Type B pancreatic cell (in vitro differentiated cells): ENCODE results near the gene GALNT10. TPM values are rescaled to one million over a fixed set of nuclear protein-coding genes. Genes with fewer than 3 reads are reported as not detected.

ENCODE experiments used
- DNase-seq: peaks from one replicate; pipeline ENCODE4 v3.0.0; 2021; ENCODE audit warnings: mixed read lengths; ENCODE audit not compliant: unreplicated experiment; ENCODE audit errors: extremely low spot score
- H3K27ac Mint-ChIP-seq: 2 replicates; pipeline ENCODE4 v1.8.0; 2021; ENCODE audit warnings: mild to moderate bottlenecking, mixed read lengths
- H3K27me3 Mint-ChIP-seq: 2 replicates; pipeline ENCODE4 v1.8.0; 2021; ENCODE audit warnings: mixed read lengths
- H3K36me3 Mint-ChIP-seq: 2 replicates; pipeline ENCODE4 v1.8.0; 2021; ENCODE audit warnings: mixed read lengths
- H3K4me1 Mint-ChIP-seq: one replicate; pipeline ENCODE4 v1.8.0; 2021; ENCODE audit warnings: mixed read lengths; ENCODE audit not compliant: unreplicated experiment
- H3K4me3 Mint-ChIP-seq: 2 replicates; pipeline ENCODE4 v1.8.0; 2021; ENCODE audit warnings: mild to moderate bottlenecking, mixed read lengths
- H3K9me3 Mint-ChIP-seq: 2 replicates; pipeline ENCODE4 v1.8.0; 2021; ENCODE audit warnings: mixed read lengths
- CTCF ChIP-seq: fragments of 200-600 bp; sonication (generic); conservative IDR thresholded peaks from 2 replicates; pipeline ENCODE4 v1.5.0; 2021; ENCODE audit warnings: antibody characterized with exemption, mild to moderate bottlenecking
- total RNA-seq: library from RNA; stranded (reverse); gene quantifications from 2 replicates; pipeline ENCODE4 v1.2.1, GENCODE V29; 2021; ENCODE audit warnings: low replicate concordance

The GALNT10 gene
- total RNA-seq, 1 donor from 2014 or later: 23.0 TPM

GRCh38 chr5:154276973-154277331, 86.4 kb downstream of the GALNT10 start:
- H3K27ac Mint-ChIP-seq: no peak overlapping the region
- no peak for DNase-seq

GRCh38 chr5:154277499-154277898, 87.0 kb downstream of the GALNT10 start:
- Mint-ChIP-seq H3K36me3 (no peaks in the 10 kb centered on the region), H3K4me1 (peaks cover 28% of the 10 kb centered on the region), H3K27me3 (no peaks in the 10 kb centered on the region), H3K27ac (no peak overlapping the region), H3K9me3 (no peaks in the 10 kb centered on the region), H3K4me3 (no peak overlapping the region)
- TF ChIP-seq CTCF: no peak
- DNase-seq: no peak

More at GRCh38 chr5:154276973-154277331, 86.4 kb downstream of the GALNT10 start:
- Mint-ChIP-seq H3K9me3 (no peaks in the 10 kb centered on the region), H3K27me3 (no peaks in the 10 kb centered on the region), H3K4me1 (peaks cover 33% of the 10 kb centered on the region), H3K36me3 (no peaks in the 10 kb centered on the region), H3K4me3 (peak overlapping the region; percentile 34)
- no peak for TF ChIP-seq CTCF

- Mint-ChIP-seq H3K36me3 (no peaks in the 10 kb centered on the region), H3K4me1 (peaks cover 22% of the 10 kb centered on the region), H3K9me3 (no peaks in the 10 kb centered on the region), H3K4me3 (no peak overlapping the region), H3K27me3 (no peaks in the 10 kb centered on the region), H3K27ac (no peak overlapping the region)
- no peak for DNase-seq
- no peak for TF ChIP-seq CTCF
Measured at GRCh38 chr5:154278186-154278585, 87.7 kb downstream of the GALNT10 start.

- no peaks in the 10 kb centered on the region for H3K27me3 Mint-ChIP-seq
- H3K9me3 Mint-ChIP-seq: no peaks in the 10 kb centered on the region
- TF ChIP-seq CTCF: no peak
- no peak overlapping the region for H3K27ac Mint-ChIP-seq
- H3K36me3 Mint-ChIP-seq: no peaks in the 10 kb centered on the region
- DNase-seq: no peak
- H3K4me3 Mint-ChIP-seq: no peak overlapping the region
- H3K4me1 Mint-ChIP-seq: peaks cover 17% of the 10 kb centered on the region
Measured at GRCh38 chr5:154278908-154279307, 88.4 kb downstream of the GALNT10 start.

- TF ChIP-seq CTCF: no peak
- H3K27ac Mint-ChIP-seq: no peak overlapping the region
- peaks cover 4% of the 10 kb centered on the region for H3K36me3 Mint-ChIP-seq
- no peak for DNase-seq
- H3K4me3 Mint-ChIP-seq: no peak overlapping the region
- H3K9me3 Mint-ChIP-seq: no peaks in the 10 kb centered on the region
- no peaks in the 10 kb centered on the region for H3K27me3 Mint-ChIP-seq
- H3K4me1 Mint-ChIP-seq: peaks cover 39% of the 10 kb centered on the region
Measured at GRCh38 chr5:154284433-154284832, 93.9 kb downstream of the GALNT10 start.
